ENCODE results near the gene STAG1. TPM values are rescaled to one million over a fixed set of nuclear protein-coding genes. Genes with fewer than 3 reads are reported as not detected.

The STAG1 gene
- total and polyA plus RNA-seq, 2 experiments from 2014 or later = 9.0 to 21.9 TPM

- Histone ChIP-seq H2AFZ (no peak overlapping the region), H4K20me1 (replicated peaks; ENCODE audit: insufficient read depth) (no peaks in the 10 kb centered on the region), H3K36me3 (ENCODE audit: insufficient read depth) (no peaks in the 10 kb centered on the region), H3K4me2 (no peak overlapping the region), H3K79me2 (replicated peaks; ENCODE audit: insufficient read depth) (no peaks in the 10 kb centered on the region), H3K4me3 (no peak overlapping the region), H3K27ac (ENCODE audit: low read depth) (no peak overlapping the region), H3K27me3 (ENCODE audit: insufficient read depth) (no peaks in the 10 kb centered on the region), H3K4me1 (ENCODE audit: insufficient read depth) (no peaks in the 10 kb centered on the region), H3K9me2 (ENCODE audit: insufficient read depth) (no peaks in the 10 kb centered on the region), H3F3A (replicated peaks; ENCODE audit: low read depth) (no peaks in the 10 kb centered on the region)
- Mint-ChIP-seq H3K4me1 (peaks cover 6% of the 10 kb centered on the region; the same call in 2 of the 3 replicates), H3K9me3 (no peaks in the 10 kb centered on the region), H3K27me3 (ENCODE audit: insufficient read depth, low read depth, poor library complexity) (peaks cover 10% of the 10 kb centered on the region), H3K27ac (no peak overlapping the region), H3K36me3 (ENCODE audit: low read depth) (no peaks in the 10 kb centered on the region), H3K4me3 (no peak overlapping the region)
- DNase-seq (ENCODE audit: low spot score) (no peak), ATAC-seq (no peak)
- TF ChIP-seq EZH2 (IDR thresholded peaks at IDR 0.05; ENCODE audit: low read depth, unreplicated experiment) (no peak), ZNF114 (CRISPR knock-in tag; IDR thresholded peaks at IDR 0.05) (no peak), NANOG (IDR thresholded peaks at IDR 0.05; ENCODE audit: borderline replicate concordance) (no peak), POLR2AphosphoS5 (IDR thresholded peaks at IDR 0.05; ENCODE audit: low read depth) (no peak), CREB1 (CRISPR knock-in tag; IDR thresholded peaks at IDR 0.05; ENCODE audit: low read depth) (no peak), JUNB (IDR thresholded peaks at IDR 0.05; ENCODE audit: unreplicated experiment) (no peak)
- TF ChIP-seq, protein P1, sequence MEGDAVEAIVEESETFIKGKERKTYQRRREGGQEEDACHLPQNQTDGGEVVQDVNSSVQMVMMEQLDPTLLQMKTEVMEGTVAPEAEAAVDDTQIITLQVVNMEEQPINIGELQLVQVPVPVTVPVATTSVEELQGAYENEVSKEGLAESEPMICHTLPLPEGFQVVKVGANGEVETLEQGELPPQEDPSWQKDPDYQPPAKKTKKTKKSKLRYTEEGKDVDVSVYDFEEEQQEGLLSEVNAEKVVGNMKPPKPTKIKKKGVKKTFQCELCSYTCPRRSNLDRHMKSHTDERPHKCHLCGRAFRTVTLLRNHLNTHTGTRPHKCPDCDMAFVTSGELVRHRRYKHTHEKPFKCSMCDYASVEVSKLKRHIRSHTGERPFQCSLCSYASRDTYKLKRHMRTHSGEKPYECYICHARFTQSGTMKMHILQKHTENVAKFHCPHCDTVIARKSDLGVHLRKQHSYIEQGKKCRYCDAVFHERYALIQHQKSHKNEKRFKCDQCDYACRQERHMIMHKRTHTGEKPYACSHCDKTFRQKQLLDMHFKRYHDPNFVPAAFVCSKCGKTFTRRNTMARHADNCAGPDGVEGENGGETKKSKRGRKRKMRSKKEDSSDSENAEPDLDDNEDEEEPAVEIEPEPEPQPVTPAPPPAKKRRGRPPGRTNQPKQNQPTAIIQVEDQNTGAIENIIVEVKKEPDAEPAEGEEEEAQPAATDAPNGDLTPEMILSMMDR (conservative IDR thresholded peaks at IDR 0.05; ENCODE audit: low read depth in 2 of 2) = no peak
Measured at GRCh38 chr3:136505676-136506075, 246.5 kb downstream of the STAG1 start.

DNA sequence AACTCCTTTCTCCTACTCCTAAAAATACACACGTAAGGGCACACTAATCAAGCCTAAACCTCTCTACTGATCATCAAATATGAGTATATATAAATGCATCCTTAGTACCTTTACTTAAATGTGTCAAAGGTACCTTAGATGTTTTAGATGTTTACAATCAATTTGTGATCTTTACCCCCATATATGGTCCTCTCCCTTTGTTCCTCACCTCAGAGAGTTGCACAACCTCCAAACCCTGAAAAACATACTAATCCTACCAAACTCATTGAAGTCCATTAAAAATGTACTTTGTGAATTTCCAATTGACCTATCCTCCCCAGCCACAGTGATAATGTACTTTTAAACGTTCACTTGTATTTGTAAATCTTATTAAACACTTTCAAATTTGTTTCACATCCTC is 249.1 kb downstream of the STAG1 start:
- H4K20me1 ChIP-seq (replicated peaks; ENCODE audit: insufficient read depth) = no peaks in the 10 kb centered on the region
- H3K4me1 ChIP-seq (ENCODE audit: insufficient read depth) = no peaks in the 10 kb centered on the region
- ATAC-seq (no peak), DNase-seq (ENCODE audit: low spot score) (no peak)
- Mint-ChIP-seq H3K27ac (no peak overlapping the region), H3K4me1 (no peaks in the 10 kb centered on the region), H3K4me3 (no peak overlapping the region), H3K9me3 (no peaks in the 10 kb centered on the region), H3K27me3 (ENCODE audit: insufficient read depth, low read depth, poor library complexity) (no peaks in the 10 kb centered on the region), H3K36me3 (ENCODE audit: low read depth) (no peaks in the 10 kb centered on the region)
- H3F3A ChIP-seq (replicated peaks; ENCODE audit: low read depth) = no peaks in the 10 kb centered on the region
- no peak overlapping the region for H3K4me2 ChIP-seq
- H3K27ac ChIP-seq (ENCODE audit: low read depth) = no peak overlapping the region
- H3K4me3 ChIP-seq = no peak overlapping the region
- H3K27me3 ChIP-seq (ENCODE audit: insufficient read depth) = no peaks in the 10 kb centered on the region
- no peaks in the 10 kb centered on the region for H3K36me3 ChIP-seq (ENCODE audit: insufficient read depth)
- H2AFZ ChIP-seq = no peak overlapping the region
- H3K79me2 ChIP-seq (replicated peaks; ENCODE audit: insufficient read depth) = no peaks in the 10 kb centered on the region
- no peaks in the 10 kb centered on the region for H3K9me2 ChIP-seq (ENCODE audit: insufficient read depth)
- no peak for TF ChIP-seq REST (IDR thresholded peaks at IDR 0.05; ENCODE audit: unreplicated experiment)
- no peak for TF ChIP-seq EZH2 (IDR thresholded peaks at IDR 0.05; ENCODE audit: low read depth, unreplicated experiment)
- TF ChIP-seq ZNF331 (CRISPR knock-in tag; IDR thresholded peaks at IDR 0.05; ENCODE audit: low read depth) = no peak
- TF ChIP-seq ZNF462 (CRISPR knock-in tag; IDR thresholded peaks at IDR 0.05) = no peak
